Stimulated activated CD8-positive, alpha-beta memory T cell treated with anti-CD3 and anti-CD28 coated beads, Interleukin-7, amount 100 ng/mL, for 48 hours (primary cell): Measurements from ENCODE around the gene SH3BP4.

ENCODE experiments used
- DNase-seq, 2 donors: peaks; one replicate each; pipeline ENCODE4 v3.0.0-alpha.2; 2020; ENCODE audit warnings: low read depth in 1 of 2; ENCODE audit errors: extremely low read depth in 1 of 2

SH3BP4 gene

GRCh38 chr2:234996069-234996940, 44.5 kb downstream of the SH3BP4 start:
- no peak for DNase-seq

DNA sequence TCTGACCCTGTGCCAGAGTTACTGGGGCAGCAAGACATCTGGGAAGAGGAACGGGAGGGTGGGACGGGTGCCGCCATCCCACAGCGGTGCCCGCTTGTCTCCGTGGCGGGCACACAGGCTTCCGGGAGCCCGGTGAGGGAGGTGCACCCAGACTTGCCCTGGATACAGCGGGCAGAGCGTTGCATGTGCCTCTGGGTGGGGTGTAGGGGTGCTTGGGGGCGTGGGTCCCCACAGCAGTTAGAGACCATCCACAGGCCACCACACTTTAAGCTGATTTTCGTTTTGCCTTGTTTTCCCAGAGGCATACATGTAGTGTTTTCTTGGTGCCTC, 45.1 kb downstream of the SH3BP4 start:
- no peak for DNase-seq

- no peak for DNase-seq
These were observed 45.6 kb downstream of the SH3BP4 start for GRCh38 chr2:234997389-234997788.

DNA sequence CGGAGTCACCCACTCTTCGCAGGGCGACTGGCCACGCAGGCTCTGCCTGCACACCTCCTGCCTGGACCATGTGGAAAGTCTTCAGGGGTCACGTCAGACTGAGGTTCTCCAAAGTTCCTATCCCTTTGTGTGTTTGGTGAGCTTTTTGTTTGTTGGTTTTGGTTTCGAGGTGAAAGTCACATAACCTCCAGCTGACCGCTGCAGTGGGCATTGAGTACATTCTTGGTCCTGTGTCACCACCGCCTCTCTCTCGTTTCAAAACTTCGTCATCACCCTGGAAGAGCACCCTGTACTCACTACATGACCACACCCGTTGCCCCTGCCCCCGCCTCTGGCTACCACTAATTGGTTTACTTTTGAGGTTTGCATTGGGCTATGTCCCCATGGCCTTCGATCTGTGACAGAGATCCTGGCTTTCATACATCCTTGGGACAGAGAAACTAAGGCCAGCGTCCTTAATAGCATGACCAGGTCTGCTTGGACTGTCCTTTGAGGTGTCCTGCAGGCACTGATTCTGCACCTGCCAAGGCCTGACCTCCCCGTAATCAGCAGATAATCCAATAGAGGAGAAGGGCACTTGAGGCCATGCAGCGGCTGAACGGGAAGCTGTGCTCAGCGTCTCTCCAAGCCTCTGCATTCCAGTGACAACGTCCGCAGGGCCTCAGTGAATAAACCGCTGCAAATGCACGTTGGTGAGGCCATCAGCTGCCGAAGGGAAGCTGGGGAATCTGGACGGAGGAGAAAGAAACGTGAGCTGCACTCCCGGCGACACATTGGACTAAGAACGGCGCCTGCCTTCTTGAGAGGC, 46.8 kb downstream of the SH3BP4 start:
- DNase-seq: no peak

GRCh38 chr2:234999740-235000425, 48.1 kb downstream of the SH3BP4 start:
- DNase-seq: no peak

- no peak for DNase-seq
These were observed 48.8 kb downstream of the SH3BP4 start for GRCh38 chr2:235000426-235001236.

DNA sequence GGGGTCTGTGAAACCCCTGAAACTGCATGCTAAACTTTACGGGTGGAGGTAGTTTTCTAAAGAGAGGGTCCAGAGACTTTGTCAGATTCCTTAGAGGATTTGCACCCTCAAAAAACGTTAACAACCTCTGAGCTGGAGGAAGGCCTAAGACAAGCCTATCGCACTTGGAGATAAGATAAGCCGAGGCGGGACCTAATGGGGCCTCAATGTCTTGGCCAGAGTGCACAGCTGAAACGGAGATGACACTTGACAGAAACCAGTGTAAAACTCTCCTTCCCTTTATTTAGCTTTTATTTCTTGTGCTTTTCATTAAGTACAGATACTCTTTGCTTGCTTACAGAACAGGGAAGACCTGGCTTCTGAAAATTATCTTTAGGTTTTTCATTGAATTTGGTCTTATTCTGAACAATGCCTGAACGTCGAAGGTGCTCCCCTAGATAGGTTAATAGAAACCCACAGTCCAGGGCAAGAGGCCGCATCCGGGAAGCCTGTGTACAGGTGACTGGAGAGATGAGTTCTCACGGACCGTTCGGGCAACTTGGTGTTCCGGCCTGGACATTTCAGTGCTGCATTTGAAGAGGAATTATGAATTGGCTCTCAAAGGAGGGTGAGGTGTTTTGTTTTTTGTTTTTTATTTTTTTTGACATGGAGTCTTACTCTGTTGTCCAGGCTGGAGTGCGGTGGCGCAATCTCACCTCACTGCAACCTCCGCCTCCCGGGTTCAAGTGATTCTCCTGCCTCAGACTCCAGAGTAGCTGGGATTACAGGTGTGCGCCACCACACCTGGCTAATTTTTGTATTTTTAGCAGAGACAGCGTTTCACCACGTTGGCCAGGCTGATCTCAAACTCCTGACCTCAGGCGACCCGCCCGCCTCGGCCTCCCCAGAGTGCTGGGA, 49.7 kb downstream of the SH3BP4 start:
- DNase-seq: no peak

DNA sequence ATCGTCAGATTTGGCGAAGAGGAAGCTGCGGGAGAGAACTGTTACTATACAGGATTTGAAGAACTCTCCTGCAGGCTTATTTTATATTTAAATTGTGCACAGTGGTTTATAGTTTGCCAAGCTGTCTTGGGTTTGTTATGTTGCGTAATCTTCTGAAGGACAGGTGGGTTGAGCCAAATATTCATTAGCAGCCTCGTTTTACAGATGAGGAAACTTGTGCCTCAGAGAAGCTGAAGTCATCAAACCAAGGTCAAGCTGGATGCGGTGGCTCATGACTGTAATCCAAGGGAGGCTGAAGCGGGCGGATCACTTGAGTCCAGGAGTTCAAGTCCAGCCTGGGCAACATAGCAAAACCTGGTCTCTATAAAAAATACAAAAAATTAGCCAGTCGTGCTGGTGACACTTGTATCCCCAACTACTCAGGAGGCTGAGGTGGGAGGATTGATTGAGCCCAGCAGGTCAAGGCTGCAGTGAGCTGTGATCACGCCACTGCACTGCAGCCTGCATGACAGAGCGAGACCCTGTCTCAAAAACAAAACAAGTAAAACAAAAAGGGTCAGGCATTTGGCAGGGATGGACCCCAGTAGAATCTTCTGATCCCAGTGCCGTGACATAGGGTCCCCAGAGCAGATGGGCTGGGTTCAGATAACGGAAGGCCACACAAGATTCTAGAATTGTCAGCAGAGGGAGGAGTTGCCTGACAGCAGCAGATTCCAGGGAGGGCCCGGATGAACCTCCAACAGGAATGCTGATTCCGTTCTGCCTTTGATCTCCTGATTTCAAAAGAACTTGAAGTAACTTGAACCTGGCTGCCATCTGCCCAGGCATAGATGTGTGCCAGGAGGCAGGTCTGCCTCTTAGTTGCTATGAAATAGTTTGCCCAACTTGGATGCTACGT, 50.6 kb downstream of the SH3BP4 start:
- DNase-seq: no peak

- no peak for DNase-seq
These were observed 51.4 kb downstream of the SH3BP4 start for GRCh38 chr2:235003096-235003775.

DNA sequence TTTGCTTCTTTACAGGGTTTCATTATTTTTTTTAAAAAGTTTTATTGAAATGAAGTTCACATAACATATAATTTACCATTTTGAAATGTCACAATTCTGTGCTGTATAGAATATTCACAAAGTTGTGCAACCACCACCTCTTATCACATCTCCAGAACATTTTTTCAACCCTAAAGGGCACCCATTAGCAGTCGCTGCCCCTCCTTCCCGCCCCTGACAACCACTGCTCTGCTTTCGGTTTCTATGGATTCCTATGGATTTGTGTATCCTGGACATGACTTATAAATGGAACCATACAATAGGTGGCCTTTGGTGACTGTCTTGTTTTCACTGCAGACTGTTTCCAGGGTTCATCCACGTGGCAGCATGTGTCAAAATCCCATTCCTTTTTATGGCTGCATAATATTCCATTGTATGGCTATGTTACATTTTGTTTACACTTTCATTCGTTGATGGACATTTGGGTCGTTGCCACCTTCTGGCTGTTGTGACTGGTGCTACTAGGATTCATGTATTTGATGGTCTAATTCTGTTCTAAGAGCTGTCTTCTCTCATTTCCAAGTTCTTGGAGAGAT, 52.6 kb downstream of the SH3BP4 start:
- no peak for DNase-seq

GRCh38 chr2:235005023-235005422, 53.2 kb downstream of the SH3BP4 start:
- no peak for DNase-seq

DNA sequence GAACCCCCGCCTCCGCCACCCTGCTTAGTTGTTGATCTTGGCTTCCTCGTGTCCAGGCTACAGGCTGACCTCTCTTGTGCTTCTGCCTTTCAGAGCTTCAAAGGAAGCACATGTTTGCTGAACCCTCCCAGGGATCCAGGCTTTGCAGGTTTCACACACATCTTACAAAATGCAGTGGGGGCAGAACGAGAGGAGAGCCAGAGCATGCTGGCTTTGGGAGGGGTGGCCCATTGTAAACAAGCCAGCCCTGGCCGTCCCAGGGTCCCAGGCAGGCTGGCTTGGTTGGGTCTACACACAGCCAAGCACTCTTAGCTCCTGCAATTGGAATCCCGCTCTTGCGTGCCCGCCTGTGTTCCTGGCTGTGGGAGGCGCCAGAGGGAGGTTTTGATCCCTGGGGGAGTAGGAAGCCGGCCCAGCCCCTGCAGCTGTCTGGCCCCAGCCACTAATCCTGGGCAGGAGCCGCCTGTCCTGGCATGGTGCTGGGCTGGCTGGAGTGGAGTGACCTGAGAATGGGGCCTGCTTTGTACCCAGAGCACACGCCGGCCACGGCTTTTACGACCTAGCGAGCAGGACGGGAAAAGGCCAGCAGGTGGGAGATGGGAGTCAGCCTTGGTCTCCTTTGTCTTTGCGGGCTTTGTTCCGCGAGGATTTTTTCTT, 53.9 kb downstream of the SH3BP4 start:
- DNase-seq: no peak

- DNase-seq: no peak
These were observed 54.6 kb downstream of the SH3BP4 start for GRCh38 chr2:235006461-235006860.

- DNase-seq: no peak
These were observed 55.2 kb downstream of the SH3BP4 start for GRCh38 chr2:235006986-235007385.

GRCh38 chr2:235007664-235008457, 56.0 kb downstream of the SH3BP4 start:
- no peak for DNase-seq

DNA sequence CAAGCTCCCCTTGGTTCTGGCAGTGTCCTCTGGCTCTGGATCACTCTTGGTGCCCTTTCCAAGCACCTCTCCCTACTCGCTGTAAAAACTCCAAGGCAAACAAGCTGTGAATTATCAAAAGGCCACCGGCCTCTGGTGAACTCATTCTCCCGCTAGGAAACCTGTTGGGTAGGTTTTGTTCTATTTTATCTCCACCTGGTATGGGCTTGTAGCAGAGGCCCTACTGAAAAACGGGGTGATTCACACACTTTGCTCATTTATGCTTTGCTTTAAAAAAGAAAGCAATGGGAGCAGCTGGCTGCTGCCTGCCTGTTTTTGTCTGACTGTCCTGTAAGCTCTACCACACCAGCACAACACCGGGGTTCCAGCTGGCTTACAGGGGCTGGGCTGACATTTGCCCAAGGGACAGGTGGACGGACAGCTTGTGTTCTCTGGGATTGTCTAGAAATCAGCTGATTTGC, 56.8 kb downstream of the SH3BP4 start:
- no peak for DNase-seq
